ENCODE data around the gene PRRT3. TPM values are rescaled to one million over a fixed set of nuclear protein-coding genes. Genes with fewer than 3 reads are reported as not detected.
"Not testable (repeated sequence)": the region's sequence is repeated elsewhere in the genome, so short reads cannot be mapped to it uniquely, and the experiment has no call there.

The PRRT3 gene
- polyA plus RNA-seq, 1 of the 3 experiments (the other 2 are of a cell fraction): 5.5 TPM

DNA sequence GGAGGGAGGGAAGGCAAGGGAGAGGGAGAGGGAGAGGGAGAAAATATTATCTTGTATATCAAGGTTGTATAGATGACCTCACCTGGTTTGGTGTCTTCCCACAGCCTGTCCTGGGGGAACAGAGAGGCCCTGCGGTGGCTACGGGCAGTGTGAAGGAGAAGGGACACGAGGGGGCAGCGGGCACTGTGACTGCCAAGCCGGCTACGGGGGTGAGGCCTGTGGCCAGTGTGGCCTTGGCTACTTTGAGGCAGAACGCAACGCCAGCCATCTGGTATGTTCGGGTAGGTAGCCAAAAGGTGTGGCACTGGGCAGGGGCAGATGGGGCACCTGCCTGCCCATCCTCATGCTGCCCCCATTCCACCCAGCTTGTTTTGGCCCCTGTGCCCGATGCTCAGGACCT lies 11.5 kb downstream of the PRRT3 start:
- Histone ChIP-seq H4K20me1 (ENCODE audit: insufficient read depth) (no peaks in the 10 kb centered on the region), H3K79me2 (ENCODE audit: insufficient read depth) (0 out of 2 replicates have a peak, but pooled peaks cover 2% of the 10 kb centered on the region), H3K9me3 (no peaks in the 10 kb centered on the region), H3K4me1 (ENCODE audit: control insufficient read depth in 1 of 2, insufficient read depth in 2 of 2, low read depth in 1 of 2, low read length in 1 of 2) (peaks cover 0 to 4% of the 10 kb centered on the region in 2 experiments; a peak in 1 of 4 replicates), H2AFZ (ENCODE audit: low read depth) (no peak overlapping the region), H3K27ac (ENCODE audit: low read depth in 2 of 2, low read length in 1 of 2) (no peak overlapping the region), H3K4me2 (no peak overlapping the region), H3K27me3 (ENCODE audit: insufficient read depth) (no peaks in the 10 kb centered on the region), H3F3A (replicated peaks; ENCODE audit: insufficient read depth) (no peaks in the 10 kb centered on the region), H3K4me3 (ENCODE audit: low read depth in 2 of 2, low read length in 1 of 2) (no peak overlapping the region), H3K36me3 (replicated peaks in 1 of 2; ENCODE audit: control insufficient read depth in 1 of 2, insufficient read depth in 2 of 2, low read length in 1 of 2) (peaks cover 10 to 21% of the 10 kb centered on the region in 2 experiments), H3K9ac (no peak overlapping the region), H3K9me2 (no peaks in the 10 kb centered on the region)
- TF ChIP-seq CHD2 (IDR thresholded peaks at IDR 0.05; ENCODE audit: low read length, partially characterized antibody): no peak
- TF ChIP-seq EZH2phosphoT487 (IDR thresholded peaks at IDR 0.05; ENCODE audit: borderline replicate concordance, low read depth): no peak
- TF ChIP-seq JUND (IDR thresholded peaks at IDR 0.05): no peak
- POLR2A ChIA-PET: no interaction called here
- DNase-seq: no peak
- CTCF ChIA-PET: no interaction called here
- WGBS (ENCODE audit: low lambda C conversion rate): 93% methylated on average over 3 of the region's 10 CpGs

DNA sequence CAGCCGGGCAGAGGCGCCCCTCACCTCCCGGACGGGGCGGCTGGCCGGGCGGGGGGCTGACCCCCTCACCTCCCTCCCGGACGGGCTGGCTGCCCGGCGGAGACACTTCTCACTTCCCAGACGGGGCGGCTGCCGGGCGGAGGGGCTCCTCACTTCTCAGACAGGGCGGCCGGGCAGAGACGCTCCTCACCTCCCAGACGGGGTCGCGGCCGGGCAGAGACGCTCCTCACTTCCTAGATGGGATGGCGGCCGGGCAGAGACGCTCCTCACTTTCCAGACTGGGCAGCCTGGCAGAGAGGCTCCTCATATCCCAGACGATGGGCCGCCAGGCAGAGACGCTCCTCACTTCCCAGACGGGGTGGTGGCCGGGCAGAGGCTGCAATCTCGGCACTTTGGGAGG lies 12.3 kb downstream of the PRRT3 start:
- H3K27me3 ChIP-seq (ENCODE audit: insufficient read depth); CTCF ChIA-PET; H3F3A ChIP-seq (replicated peaks; ENCODE audit: insufficient read depth); H3K4me1 ChIP-seq (ENCODE audit: control insufficient read depth in 1 of 2, insufficient read depth in 2 of 2, low read depth in 1 of 2, low read length in 1 of 2); H4K20me1 ChIP-seq (ENCODE audit: insufficient read depth); H3K4me2 ChIP-seq; DNase-seq; H3K9me2 ChIP-seq; H3K4me3 ChIP-seq (ENCODE audit: low read depth in 2 of 2, low read length in 1 of 2); H3K27ac ChIP-seq (ENCODE audit: low read depth in 2 of 2, low read length in 1 of 2); H3K9ac ChIP-seq; H2AFZ ChIP-seq (ENCODE audit: low read depth); POLR2A ChIA-PET; H3K79me2 ChIP-seq (ENCODE audit: insufficient read depth); H3K9me3 ChIP-seq: not testable (repeated sequence)
- H3K36me3 ChIP-seq (replicated peaks in 1 of 2; ENCODE audit: control insufficient read depth in 1 of 2, insufficient read depth in 2 of 2, low read length in 1 of 2): peaks cover 11 to 21% of the 10 kb centered on the region in 2 experiments
- WGBS (ENCODE audit: low lambda C conversion rate): no CpG with 5 or more reads among the region's 32 CpGs

DNA sequence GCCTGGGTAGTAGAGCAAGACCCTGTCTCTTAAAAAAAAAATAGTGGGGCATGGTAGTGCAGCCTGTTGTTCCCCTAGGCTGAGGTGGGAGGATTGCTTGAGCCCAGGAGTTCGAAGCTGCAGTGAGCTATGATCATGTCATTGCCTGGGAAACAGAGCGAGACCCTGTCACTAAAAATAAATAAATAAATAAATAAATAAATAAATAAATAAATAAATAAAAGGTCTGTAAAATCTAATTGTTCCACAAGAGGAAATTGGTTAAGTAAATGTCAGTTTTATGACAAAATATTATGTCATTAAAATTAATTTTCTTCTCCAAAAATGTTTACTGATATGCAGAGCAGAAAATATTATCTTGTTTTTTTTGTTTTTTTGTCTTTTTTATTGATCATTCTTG lies 13.2 kb downstream of the PRRT3 start:
- Histone ChIP-seq H3F3A (replicated peaks; ENCODE audit: insufficient read depth) (no peaks in the 10 kb centered on the region), H3K27me3 (ENCODE audit: insufficient read depth) (no peaks in the 10 kb centered on the region), H4K20me1 (ENCODE audit: insufficient read depth) (no peaks in the 10 kb centered on the region), H3K9me2 (no peaks in the 10 kb centered on the region), H3K9ac (no peak overlapping the region), H3K27ac (ENCODE audit: low read depth in 2 of 2, low read length in 1 of 2) (no peak overlapping the region), H2AFZ (ENCODE audit: low read depth) (no peak overlapping the region), H3K4me3 (ENCODE audit: low read depth in 2 of 2, low read length in 1 of 2) (no peak overlapping the region), H3K36me3 (replicated peaks in 1 of 2; ENCODE audit: control insufficient read depth in 1 of 2, insufficient read depth in 2 of 2, low read length in 1 of 2) (peaks cover 11 to 15% of the 10 kb centered on the region in 2 experiments), H3K79me2 (ENCODE audit: insufficient read depth) (peaks cover 19% of the 10 kb centered on the region; the same call in 1 of the 2 replicates), H3K4me2 (no peak overlapping the region), H3K9me3 (no peaks in the 10 kb centered on the region), H3K4me1 (ENCODE audit: control insufficient read depth in 1 of 2, insufficient read depth in 2 of 2, low read depth in 1 of 2, low read length in 1 of 2) (peaks cover 12 to 17% of the 10 kb centered on the region in 2 experiments)
- WGBS (ENCODE audit: low lambda C conversion rate): 90% methylated on average over 2 of the region's 2 CpGs
- no peak for DNase-seq
- TF ChIP-seq RAD21 (IDR thresholded peaks at IDR 0.05; ENCODE audit: low read length): no peak
- POLR2A ChIA-PET: no interaction called here
- CTCF ChIA-PET: interaction anchor here (1.8 kb wide), 1 partner anchor 8 kb away, joined by 5 read pairs; no protein-coding TSS in a partner anchor

DNA sequence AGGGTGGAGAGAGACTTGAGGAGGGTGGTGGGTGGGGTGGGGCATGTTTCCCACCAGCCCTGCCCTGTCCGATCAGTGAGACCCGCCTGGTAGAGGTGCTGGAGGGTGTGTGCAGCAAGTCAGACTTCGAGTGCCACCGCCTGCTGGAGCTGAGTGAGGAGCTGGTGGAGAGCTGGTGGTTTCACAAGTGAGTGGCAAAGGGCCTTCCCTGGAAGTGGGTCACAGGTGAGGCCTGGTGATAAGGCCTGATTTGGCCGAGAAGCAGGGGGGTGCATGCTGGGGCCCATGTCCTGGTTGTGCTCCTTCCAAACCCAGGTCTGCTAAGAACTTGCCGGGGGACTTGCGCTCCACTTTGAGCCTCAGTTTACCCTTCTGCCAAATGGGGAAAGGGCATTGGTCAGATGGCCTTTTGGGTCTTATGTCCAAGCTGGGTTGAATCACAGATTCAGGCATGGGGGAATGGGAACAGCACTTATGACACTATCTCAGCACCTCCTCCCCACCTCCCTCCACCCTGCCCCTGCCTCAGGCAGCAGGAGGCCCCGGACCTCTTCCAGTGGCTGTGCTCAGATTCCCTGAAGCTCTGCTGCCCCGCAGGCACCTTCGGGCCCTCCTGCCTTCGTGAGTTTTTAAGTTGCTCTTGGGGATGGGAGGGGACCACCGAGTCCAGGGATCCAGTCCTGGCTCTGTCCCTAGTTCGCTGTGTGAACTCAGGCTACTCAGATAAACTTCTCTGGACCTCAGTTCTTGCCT lies 14.5 kb downstream of the PRRT3 start:
- Histone ChIP-seq H3K9ac (no peak overlapping the region), H2AFZ (ENCODE audit: low read depth) (no peak overlapping the region), H3K4me1 (ENCODE audit: control insufficient read depth in 1 of 2, insufficient read depth in 2 of 2, low read depth in 1 of 2, low read length in 1 of 2) (peaks cover 12 to 17% of the 10 kb centered on the region in 2 experiments), H3K36me3 (replicated peaks in 1 of 2; ENCODE audit: control insufficient read depth in 1 of 2, insufficient read depth in 2 of 2, low read length in 1 of 2) (peaks cover 9 to 11% of the 10 kb centered on the region in 2 experiments), H3K9me3 (no peaks in the 10 kb centered on the region), H3K4me3 (ENCODE audit: low read depth in 2 of 2, low read length in 1 of 2) (no peak overlapping the region), H3F3A (replicated peaks; ENCODE audit: insufficient read depth) (no peaks in the 10 kb centered on the region), H3K9me2 (no peaks in the 10 kb centered on the region), H4K20me1 (ENCODE audit: insufficient read depth) (no peaks in the 10 kb centered on the region), H3K4me2 (no peak overlapping the region), H3K27me3 (ENCODE audit: insufficient read depth) (no peaks in the 10 kb centered on the region), H3K79me2 (ENCODE audit: insufficient read depth) (peaks cover 20% of the 10 kb centered on the region; the same call in 1 of the 2 replicates), H3K27ac (ENCODE audit: low read depth in 2 of 2, low read length in 1 of 2) (no peak overlapping the region)
- 93% methylated on average over 10 of the region's 13 CpGs for WGBS (ENCODE audit: low lambda C conversion rate)
- CTCF ChIA-PET: interaction anchor here (1.5 to 1.8 kb wide), 2 partner anchors 9 to 10 kb away, joined by 4 to 5 read pairs; no protein-coding TSS in a partner anchor
- POLR2A ChIA-PET: no interaction called here
- DNase-seq: no peak
- TF ChIP-seq RAD21 (IDR thresholded peaks at IDR 0.05; ENCODE audit: low read length) (no peak), TCF12 (IDR thresholded peaks at IDR 0.05) (no peak), GATA2 (CRISPR knock-in tag; IDR thresholded peaks at IDR 0.05) (no peak), RXRA (IDR thresholded peaks at IDR 0.05; ENCODE audit: borderline replicate concordance, low read depth) (no peak), GABPA (IDR thresholded peaks at IDR 0.05; ENCODE audit: low read depth) (no peak), MXI1 (IDR thresholded peaks at IDR 0.05; ENCODE audit: low read depth, low read length) (no peak)
- TF ChIP-seq, protein P1, sequence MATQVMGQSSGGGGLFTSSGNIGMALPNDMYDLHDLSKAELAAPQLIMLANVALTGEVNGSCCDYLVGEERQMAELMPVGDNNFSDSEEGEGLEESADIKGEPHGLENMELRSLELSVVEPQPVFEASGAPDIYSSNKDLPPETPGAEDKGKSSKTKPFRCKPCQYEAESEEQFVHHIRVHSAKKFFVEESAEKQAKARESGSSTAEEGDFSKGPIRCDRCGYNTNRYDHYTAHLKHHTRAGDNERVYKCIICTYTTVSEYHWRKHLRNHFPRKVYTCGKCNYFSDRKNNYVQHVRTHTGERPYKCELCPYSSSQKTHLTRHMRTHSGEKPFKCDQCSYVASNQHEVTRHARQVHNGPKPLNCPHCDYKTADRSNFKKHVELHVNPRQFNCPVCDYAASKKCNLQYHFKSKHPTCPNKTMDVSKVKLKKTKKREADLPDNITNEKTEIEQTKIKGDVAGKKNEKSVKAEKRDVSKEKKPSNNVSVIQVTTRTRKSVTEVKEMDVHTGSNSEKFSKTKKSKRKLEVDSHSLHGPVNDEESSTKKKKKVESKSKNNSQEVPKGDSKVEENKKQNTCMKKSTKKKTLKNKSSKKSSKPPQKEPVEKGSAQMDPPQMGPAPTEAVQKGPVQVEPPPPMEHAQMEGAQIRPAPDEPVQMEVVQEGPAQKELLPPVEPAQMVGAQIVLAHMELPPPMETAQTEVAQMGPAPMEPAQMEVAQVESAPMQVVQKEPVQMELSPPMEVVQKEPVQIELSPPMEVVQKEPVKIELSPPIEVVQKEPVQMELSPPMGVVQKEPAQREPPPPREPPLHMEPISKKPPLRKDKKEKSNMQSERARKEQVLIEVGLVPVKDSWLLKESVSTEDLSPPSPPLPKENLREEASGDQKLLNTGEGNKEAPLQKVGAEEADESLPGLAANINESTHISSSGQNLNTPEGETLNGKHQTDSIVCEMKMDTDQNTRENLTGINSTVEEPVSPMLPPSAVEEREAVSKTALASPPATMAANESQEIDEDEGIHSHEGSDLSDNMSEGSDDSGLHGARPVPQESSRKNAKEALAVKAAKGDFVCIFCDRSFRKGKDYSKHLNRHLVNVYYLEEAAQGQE (IDR thresholded peaks at IDR 0.05; ENCODE audit: low read depth, low read length): no peak
- TF ChIP-seq, protein P2, sequence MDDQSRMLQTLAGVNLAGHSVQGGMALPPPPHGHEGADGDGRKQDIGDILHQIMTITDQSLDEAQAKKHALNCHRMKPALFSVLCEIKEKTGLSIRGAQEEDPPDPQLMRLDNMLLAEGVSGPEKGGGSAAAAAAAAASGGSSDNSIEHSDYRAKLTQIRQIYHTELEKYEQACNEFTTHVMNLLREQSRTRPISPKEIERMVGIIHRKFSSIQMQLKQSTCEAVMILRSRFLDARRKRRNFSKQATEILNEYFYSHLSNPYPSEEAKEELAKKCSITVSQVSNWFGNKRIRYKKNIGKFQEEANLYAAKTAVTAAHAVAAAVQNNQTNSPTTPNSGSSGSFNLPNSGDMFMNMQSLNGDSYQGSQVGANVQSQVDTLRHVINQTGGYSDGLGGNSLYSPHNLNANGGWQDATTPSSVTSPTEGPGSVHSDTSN (IDR thresholded peaks at IDR 0.05): no peak

Measured in SK-N-SH (cell line).